GM18519 (cell line): ENCODE results near the gene NRIP3.
"Not testable (repeated sequence)": the region's sequence is repeated elsewhere in the genome, so short reads cannot be mapped to it uniquely, and the experiment has no call there.

Source experiments
- ATAC-seq: cut with Tn5 transposase; IDR thresholded peaks from one replicate; pipeline ENCODE4 v1.9.1; 2021; ENCODE audit warnings: mild to moderate bottlenecking, moderate library complexity; ENCODE audit not compliant: unreplicated experiment, low FRiP score

NRIP3 gene

DNA sequence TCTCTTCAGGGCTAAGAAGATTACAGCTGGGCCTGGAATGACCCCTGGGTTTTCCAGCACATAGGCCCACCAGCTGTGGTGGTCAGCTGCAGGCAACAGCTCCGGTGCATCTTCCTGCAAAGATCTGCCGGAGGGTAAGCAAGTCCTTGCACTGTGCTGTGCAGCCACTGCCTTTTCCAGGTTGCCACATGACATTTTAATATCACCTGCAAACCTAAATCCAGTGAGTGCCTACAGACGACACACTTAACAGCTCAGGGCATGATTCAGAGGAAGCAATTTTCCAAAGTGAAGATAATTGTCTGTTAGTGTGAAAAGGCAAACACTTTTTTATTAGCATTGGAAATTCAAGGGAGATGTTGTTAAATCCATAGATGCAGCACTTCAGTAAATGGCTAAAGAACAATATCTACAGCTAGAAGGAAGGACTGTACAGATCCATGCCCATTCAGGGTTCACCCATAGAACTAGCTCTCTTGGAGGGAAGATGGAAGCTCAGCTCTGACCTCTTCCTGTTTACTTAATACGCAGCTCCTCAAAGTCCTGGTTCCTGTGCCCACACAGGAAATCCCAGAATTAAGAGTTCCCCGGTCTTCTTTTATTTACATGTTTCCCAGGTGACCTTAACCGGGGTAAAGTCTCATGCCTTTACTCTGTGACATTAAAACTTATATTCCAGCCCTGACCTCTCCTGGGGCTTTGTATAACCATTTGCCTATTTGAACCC lies 13.3 kb upstream of the NRIP3 start:
- no peak for ATAC-seq

DNA sequence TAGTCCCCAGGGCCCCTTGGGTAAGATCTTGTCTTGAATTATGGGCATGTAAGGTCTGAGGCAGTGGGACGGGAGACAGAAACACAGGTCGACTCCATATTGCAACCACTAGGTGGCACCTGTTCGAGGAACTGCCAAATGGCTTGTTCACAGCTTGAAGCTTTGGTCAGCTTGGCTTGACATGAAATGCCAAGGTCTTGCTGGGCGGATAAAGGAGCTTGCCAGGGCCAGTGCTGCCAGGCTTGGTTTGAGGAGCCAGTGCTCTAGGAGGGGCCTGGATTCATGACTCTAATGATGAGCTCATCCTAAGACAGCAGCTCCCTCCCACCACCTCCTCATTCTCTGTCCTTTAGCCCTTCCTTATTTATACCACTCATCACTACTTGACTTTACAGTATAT lies 11.9 kb upstream of the NRIP3 start:
- ATAC-seq = no peak

DNA sequence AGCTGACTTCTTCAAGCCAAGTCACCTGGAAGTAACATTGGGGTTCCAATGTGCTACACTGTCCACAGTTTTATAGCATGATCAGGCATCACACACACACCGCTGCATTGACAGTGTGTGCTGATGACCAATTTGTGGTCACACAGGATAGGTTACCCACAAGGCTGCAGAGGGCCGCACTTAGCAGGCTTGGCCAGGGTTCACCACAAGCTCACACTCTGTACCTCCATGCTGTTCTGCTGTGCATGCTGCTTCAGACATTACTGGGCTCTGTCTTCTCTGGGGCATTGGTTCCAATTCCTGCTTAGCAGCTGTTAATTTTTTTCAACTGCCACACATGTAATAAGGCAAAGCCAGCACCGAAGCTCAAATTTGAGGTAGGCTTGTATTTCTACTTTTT lies 11.0 kb upstream of the NRIP3 start:
- ATAC-seq = no peak

DNA sequence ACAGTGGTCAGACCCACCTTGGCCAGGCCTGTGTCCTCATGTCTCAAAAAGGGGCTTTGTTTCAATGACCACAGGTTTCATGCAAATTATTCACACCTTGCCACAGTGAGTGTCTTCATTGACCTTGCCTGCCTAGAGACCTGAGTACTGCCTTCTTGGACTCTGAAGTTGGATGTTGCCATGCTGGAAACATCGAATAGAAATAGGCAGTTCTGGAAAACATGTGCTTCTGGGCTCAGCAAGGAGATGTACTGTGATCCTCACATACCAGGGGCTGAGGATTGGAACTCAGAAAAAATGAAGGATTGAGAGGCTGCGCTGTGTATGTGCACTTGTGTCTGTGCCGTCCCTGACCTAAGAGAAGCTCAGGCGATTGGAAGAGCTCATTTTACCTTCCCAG lies 9.6 kb upstream of the NRIP3 start:
- no peak for ATAC-seq

DNA sequence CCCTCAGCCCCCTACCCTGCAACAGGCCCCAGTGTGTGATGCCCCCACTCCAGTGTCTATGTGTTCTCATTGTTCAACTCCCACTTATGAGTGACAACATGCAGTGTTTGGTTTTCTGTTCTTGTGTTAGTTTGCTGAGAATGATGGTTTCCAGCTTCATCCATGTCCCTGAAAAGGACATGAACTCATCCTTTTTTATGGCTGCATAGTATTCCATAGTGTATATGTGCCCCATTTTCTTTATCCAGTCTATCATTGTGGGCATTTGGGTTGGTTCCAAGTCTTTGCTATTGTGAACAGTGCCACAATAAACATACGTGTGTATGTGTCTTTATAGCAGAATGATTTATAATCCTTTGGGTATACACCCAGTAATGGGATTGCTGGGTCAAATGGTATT lies 5.7 kb upstream of the NRIP3 start:
- ATAC-seq = not testable (repeated sequence)

DNA sequence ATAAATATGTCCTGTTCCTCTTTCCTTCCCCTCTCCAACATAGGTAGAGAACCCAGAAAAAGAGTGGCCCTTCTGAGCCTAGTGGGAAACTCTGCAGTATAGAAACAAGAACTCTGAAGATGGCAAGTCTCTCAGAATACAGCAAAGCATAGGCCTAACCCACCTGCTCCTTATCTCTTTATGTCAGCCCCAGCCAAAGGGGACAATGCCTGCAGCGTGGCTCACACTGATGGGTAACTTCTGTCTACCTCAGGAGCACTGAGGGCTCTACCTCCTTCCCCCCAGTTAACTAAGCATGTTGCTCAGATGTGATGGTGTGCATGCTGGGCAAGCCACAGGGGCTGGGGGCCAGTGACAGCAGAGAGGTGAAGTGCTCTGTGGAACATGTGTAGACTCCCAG lies 4.9 kb upstream of the NRIP3 start:
- no peak for ATAC-seq

DNA sequence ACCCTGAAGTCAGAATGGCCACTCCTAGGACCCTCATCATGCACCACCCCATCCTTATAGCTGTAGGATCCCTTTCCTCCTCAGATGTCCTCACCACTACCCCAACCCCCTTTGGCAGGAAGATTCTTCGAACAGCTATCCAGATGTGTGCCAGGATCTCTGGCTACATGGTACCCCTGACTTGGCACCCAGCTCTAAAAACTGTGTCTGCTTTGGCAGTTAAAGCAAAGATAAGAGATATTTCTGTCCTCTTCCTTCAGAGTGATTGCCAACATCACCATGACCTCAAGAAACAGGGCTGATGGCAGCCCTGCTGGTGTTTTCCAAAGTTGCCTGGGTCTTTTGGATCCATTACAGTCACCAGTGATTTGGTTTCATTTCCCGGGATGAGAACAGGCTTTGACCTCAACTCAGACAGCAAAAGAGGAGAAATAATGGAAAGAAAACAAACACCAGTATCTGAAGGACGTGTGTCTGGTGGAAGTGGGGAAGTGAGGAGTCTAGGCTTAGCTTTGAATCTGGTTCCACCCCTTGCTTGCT lies 4.3 kb upstream of the NRIP3 start:
- no peak for ATAC-seq

DNA sequence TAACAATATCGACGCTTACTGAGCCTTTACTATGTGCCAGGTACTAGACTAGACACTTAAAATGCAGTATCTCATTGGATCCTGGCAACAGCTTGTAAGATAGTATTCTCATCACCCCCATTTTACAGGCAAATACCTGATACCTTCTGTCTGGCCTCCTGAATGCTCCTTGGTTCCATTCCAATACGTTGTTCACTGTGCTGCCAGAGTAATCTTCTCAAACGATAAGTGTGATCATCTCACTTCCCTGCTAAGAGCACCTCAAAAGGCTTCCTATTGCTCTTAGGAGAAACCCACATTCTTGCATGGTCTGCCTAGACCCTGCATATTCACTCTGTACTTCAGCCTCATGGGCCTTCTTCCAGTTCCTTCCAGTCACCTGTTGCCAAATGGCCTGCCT lies 1.3 kb upstream of the NRIP3 start:
- no peak for ATAC-seq

DNA sequence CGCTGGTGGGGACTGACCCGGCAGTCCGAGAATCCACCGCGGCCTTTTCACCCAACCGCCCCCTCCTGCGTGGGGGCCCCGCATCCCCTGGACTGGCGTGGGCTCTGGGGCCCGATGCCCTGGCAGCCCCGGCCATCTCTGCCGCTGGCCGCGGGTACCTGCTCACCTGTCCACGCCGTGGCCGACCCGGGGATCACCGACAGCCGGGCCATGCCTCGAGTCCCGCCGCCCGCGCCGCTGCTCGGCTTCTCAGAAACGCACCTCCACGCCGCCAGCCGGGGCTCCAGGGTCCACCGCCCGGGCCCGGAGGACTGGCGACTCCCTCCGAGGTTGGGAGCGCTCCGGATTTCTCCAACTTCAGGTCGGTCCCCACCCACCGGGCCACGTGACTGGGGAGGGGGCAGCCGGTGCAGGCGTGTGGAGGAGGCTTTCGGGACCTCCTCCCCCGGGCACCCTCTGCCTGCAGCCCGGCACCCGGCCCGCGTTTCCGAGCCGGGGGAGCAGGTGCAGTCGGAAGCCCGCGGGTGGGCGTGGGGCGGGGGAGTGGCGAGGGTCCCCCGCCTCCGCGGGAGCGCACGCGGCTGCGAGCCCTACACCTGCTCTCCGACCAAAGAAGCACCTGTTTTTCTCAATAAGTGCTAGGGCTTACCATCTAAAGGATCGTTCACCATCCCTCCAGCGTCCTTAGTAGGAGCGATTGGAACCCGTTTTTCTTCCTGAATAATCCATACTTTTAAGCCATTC lies 554 bp upstream of the NRIP3 start:
- ATAC-seq = no peak

DNA sequence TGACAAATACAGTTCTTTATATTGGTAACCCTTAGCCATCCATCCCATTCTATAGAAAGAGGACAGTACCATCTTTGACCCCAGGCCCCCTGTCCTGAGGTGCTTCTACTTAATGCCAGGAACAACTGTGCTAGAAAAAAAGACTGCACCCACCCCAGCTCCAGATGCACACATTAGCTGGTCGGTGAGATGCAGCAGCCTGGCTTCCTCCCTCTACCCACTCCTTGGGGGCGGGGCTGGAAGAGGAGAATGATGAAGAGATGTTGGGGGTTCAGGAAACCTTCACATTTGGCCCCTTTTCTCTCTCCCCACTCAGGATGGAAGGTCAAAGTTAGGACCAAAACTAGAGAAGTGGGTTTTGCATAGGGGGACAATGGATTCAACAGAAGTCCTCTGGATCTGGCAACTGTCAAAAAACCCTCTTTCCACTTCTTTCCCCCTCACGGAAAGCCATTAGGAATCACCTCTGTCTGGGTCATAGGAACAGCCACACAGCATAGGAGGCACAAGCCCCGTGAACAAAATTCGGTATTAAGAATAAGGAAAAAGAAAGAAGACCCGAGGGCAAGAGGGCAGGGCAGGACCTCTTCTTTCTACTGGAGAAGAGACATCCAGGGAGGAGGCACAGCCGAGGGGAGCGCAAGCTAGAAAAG lies 755 bp downstream of the NRIP3 start:
- ATAC-seq = no peak

DNA sequence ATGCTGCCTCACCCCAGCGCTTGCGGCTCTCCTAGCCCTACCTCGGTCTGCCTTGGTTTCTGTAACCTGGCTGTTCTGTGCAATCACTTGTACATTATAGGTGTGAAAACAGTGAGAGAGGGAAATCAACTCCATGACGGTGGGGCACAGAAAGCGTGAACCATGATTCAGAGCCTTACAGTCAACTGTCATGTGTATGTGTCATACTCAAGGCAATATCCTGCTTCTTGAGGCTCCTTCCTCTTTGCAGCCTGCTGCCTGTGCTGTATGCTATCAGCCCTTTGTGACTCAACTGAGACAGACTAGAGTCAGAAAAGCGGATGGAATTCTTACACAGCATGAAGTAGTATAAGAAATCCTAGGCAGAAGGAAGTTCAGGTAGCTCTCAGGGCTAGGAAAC lies 2.1 kb downstream of the NRIP3 start:
- no peak for ATAC-seq

DNA sequence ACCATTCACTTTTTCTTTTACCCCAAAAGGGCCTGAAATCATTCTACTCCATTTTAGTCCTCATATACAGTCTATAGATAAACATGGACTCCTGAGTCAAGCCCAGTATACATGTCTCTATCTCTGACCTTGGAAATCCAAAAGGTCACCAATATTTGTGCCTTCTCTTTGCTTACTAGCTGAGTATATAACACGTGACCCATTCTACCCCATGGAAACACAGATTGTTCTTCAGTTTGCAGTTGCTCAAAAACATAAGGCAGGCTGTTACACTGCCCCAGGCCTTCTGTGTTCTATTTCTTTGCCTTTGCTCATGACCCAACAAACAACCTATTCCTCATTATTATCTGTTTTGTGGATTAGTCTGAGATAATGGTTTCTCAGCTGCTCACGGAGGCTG lies 5.8 kb downstream of the NRIP3 start:
- ATAC-seq = no peak

DNA sequence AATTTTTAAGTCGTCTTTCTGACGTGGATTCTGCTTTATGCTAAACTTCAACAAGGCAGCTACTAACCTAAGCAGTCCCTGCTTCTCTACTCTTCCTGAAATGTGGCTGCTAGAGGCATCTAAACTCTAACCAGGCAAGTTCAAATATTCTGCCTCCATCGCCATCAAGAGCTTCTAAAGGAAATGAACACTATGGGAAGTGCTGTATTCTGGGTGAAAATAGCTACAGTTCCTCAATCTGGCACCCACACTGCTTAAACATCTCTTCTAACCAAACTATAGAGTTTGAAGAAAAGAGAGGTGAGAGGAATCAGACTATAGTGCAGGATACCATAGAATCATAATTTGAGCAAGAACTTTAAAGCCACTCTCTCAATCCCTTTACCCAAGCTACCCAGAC lies 6.3 kb downstream of the NRIP3 start:
- no peak for ATAC-seq

DNA sequence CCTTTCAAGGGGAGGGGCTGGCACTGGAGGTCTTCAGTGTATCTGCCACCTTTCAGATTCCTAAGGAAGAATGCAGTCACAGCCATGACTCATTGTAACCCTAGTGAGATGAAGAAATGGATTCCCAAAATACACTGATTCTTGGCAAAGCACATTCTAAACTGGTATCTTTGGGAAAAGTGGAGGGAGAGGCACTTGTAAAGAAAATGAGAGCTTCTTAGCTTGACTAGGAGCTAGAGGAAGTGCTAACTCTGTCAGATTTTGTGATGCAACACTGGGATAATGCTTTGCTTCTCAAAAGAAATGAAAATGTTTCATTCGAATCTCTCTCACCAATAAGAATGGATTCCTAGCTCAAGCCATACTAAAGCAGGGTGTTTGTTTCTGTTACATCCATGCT lies 14.3 kb downstream of the NRIP3 start:
- ATAC-seq = no peak

DNA sequence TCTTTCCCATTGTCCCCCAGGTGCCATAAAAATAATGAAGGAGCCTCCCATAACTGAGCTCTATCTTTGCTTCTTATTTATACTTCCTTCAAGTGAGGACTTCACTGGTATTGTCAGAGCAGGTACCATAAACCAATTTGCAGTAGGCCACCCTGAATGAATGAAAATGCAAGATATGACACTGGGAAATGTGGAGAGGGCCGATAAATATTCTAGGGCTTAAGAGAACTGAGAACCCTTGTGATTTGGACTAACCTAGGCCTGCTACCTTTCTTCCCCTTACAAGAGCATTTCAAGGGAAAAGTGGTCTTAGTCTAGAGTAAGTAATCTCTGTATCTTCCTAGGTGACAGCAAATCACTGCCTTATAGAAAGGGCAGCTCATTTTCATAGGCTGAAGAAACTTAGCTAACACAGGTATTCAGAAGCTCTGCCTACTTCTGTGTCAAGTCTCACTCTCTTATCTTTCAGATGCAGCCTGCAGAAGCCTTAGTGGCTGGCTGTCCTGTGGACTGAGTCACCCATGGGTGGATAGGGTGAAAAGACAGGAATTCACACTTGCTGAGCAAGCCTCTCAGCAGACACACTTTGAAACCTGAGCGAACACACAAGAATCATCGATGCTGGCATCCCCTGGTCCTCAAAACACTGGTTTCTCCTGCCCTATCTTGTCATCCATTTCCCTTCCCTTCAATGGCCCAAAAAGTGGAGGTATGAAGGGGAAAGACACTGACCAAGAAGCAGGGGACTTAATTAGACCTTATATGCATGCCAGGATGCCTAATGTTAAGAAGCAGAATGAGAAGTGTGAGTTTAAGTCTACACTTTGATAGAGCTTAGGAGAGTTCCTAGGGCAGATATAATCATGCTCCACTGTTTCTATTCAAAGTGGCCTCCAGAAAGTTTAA lies 15.2 kb downstream of the NRIP3 start:
- no peak for ATAC-seq

DNA sequence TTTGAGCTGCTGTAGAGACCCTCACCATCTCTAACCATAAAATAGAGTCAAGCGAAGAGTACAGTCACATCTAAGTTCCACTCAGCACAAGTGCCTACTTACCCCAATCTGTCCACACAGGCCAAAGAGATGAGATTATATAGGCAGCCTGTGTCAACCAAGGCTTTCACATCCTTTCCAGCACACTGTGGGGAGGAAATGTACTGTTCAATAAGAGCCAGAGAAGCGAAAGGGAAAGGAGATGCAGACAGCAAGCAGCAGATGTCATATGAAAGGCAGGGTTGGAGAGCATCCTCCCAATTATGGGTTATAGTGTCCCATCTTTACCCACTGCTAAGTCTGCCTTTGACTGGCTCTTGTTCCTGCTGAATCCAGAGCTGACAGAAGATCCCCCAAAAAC lies 16.4 kb downstream of the NRIP3 start:
- ATAC-seq = no peak

DNA sequence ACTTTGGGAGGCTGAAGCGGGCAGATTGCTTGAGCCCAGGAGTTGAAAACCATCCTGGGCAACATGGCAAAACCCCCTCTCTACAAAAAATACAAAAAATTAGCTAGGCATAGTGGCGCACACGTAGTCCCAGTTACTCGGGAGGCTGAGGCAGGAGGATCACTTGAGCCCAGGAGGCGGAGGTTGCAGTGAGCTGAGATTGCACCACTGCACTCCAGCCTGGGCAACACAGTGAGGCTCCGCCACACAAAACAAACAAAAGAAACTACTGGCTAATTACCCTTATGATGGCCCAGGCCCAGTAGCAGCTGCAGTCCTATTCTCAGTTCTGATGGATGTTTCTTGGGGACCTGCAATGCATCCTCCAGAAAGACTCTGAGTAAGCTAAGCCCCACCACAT lies 17.0 kb downstream of the NRIP3 start:
- ATAC-seq = not testable (repeated sequence)

DNA sequence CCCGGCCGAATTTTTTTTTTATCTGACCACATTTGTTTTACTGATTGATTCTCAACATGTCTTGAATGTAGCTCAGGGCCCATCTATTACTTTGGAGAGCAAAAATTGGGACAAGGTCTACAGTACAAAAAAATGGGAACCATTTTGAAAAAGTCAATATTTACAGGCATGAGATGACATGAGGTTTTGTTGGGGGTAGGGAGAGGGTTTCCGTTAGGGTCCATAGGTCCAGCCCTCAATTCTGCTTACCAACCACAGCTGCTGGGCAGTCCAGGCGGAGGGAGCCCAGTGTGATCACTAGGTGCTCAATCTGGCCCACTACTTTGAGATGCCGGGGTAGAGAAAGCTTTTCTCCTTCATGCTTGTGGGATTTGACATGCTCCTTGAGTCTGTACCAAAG lies 18.3 kb downstream of the NRIP3 start:
- ATAC-seq = no peak

DNA sequence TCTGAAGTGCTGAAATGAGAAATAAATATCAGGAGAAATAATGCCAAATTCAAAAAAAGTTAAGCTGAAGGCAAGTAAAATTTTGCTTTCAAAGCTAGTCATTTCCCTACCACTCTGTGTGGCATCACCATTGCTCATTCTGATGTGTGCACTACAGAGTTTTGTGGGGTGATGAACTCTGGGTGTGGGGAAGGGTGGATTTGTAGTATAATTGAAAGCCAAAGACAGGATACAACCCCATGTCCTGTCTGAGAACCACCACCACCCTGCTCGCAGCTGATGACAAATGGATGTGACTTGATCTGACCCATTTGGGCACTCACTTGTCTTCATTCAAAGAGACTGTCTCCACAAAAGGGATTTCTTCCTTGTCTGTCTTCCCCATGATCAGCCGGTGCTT lies 20.2 kb downstream of the NRIP3 start:
- ATAC-seq = no peak

DNA sequence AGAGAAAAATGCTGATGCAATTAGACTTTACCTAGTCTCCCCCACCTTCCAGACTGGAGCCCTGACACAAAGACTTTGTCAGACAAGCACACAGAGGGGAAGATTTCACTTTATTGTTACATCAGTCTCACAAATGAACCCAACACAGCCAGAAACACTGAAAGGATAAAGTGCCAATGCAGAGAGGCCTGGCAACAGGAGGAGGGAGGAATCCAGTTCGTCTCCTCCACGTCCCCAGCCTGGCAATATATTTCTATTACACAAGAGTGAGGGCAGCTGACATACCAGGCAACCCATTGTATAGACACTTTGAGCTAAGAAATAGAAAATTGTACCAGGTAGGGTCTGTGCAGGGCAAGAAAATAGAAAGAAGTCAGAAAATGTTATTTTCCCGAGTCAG lies 23.3 kb downstream of the NRIP3 start:
- ATAC-seq = no peak

DNA sequence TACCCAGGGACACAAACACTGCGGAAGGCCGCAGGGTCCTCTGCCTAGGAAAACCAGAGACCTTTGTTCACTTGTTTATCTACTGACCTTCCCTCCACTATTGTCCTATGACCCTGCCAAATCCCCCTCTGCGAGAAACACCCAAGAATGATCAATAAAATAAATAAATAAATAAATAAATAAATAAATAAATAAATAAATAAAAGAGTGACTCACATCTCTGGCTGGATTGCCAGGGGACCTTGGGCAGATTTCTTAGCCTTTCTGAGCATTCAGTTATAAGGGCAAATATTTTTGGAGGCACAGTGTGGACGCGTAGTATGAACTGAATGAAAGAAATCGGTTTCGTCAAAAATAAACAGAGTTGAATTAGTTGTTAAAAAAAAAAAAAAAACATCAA lies 24.4 kb downstream of the NRIP3 start:
- ATAC-seq = not testable (repeated sequence)
